ENCODE data around the gene SLC5A4.

SLC5A4 gene

GRCh38 chr22:32236970-32237369 is 18.2 kb downstream of the SLC5A4 start:
- Histone ChIP-seq H3K36me3 (ENCODE audit: control insufficient read depth, insufficient read depth, low read length) (no peaks in the 10 kb centered on the region), H3K27ac (ENCODE audit: insufficient read depth, low read depth, low read length, poor library complexity, severe bottlenecking) (no peak overlapping the region), H3K9me3 (ENCODE audit: control insufficient read depth, low read length) (no peaks in the 10 kb centered on the region), H3K27me3 (ENCODE audit: control insufficient read depth, insufficient read depth, low read length, poor library complexity, severe bottlenecking) (no peaks in the 10 kb centered on the region), H3K4me3 (ENCODE audit: insufficient read depth, low read depth, low read length) (no peak overlapping the region), H3K4me1 (ENCODE audit: control insufficient read depth, insufficient read depth, low read length) (no peaks in the 10 kb centered on the region)
- WGBS, 2 experiments: 81 to 83% methylated on average over 8 of the region's 8 CpGs

- H3K9me3 ChIP-seq (ENCODE audit: control insufficient read depth, low read length): no peaks in the 10 kb centered on the region
- H3K4me3 ChIP-seq (ENCODE audit: insufficient read depth, low read depth, low read length): no peak overlapping the region
- 93 to 96% methylated on average over 5 of the region's 5 CpGs for WGBS, 2 experiments
- H3K27me3 ChIP-seq (ENCODE audit: control insufficient read depth, insufficient read depth, low read length, poor library complexity, severe bottlenecking): no peaks in the 10 kb centered on the region
- H3K36me3 ChIP-seq (ENCODE audit: control insufficient read depth, insufficient read depth, low read length): no peaks in the 10 kb centered on the region
- no peak overlapping the region for H3K27ac ChIP-seq (ENCODE audit: insufficient read depth, low read depth, low read length, poor library complexity, severe bottlenecking)
- H3K4me1 ChIP-seq (ENCODE audit: control insufficient read depth, insufficient read depth, low read length): no peaks in the 10 kb centered on the region
Observed at GRCh38 chr22:32233091-32233490, 22.1 kb downstream of the SLC5A4 start.

GRCh38 chr22:32232191-32232830 is 22.8 kb downstream of the SLC5A4 start:
- Histone ChIP-seq H3K9me3 (ENCODE audit: control insufficient read depth, low read length) (no peaks in the 10 kb centered on the region), H3K4me1 (ENCODE audit: control insufficient read depth, insufficient read depth, low read length) (no peaks in the 10 kb centered on the region), H3K4me3 (ENCODE audit: insufficient read depth, low read depth, low read length) (no peak overlapping the region), H3K27me3 (ENCODE audit: control insufficient read depth, insufficient read depth, low read length, poor library complexity, severe bottlenecking) (no peaks in the 10 kb centered on the region), H3K27ac (ENCODE audit: insufficient read depth, low read depth, low read length, poor library complexity, severe bottlenecking) (no peak overlapping the region), H3K36me3 (ENCODE audit: control insufficient read depth, insufficient read depth, low read length) (no peaks in the 10 kb centered on the region)
- WGBS, 2 experiments: 92 to 94% methylated on average over 5 of the region's 5 CpGs

- WGBS, 2 experiments: 74 to 85% methylated on average over 7 of the region's 7 CpGs
- no peaks in the 10 kb centered on the region for H3K27me3 ChIP-seq (ENCODE audit: control insufficient read depth, insufficient read depth, low read length, poor library complexity, severe bottlenecking)
- H3K9me3 ChIP-seq (ENCODE audit: control insufficient read depth, low read length): no peaks in the 10 kb centered on the region
- H3K27ac ChIP-seq (ENCODE audit: insufficient read depth, low read depth, low read length, poor library complexity, severe bottlenecking): no peak overlapping the region
- H3K4me3 ChIP-seq (ENCODE audit: insufficient read depth, low read depth, low read length): no peak overlapping the region
- H3K4me1 ChIP-seq (ENCODE audit: control insufficient read depth, insufficient read depth, low read length): no peaks in the 10 kb centered on the region
- no peaks in the 10 kb centered on the region for H3K36me3 ChIP-seq (ENCODE audit: control insufficient read depth, insufficient read depth, low read length)
Observed at GRCh38 chr22:32226326-32227104, 28.6 kb downstream of the SLC5A4 start.

- H3K36me3 ChIP-seq (ENCODE audit: control insufficient read depth, insufficient read depth, low read length): no peaks in the 10 kb centered on the region
- no peaks in the 10 kb centered on the region for H3K9me3 ChIP-seq (ENCODE audit: control insufficient read depth, low read length)
- H3K27ac ChIP-seq (ENCODE audit: insufficient read depth, low read depth, low read length, poor library complexity, severe bottlenecking): no peak overlapping the region
- WGBS, 2 experiments: 100% methylated on average over 1 of the region's 1 CpG; no CpG with 5 or more reads in 1 of the 2 experiments
- no peaks in the 10 kb centered on the region for H3K27me3 ChIP-seq (ENCODE audit: control insufficient read depth, insufficient read depth, low read length, poor library complexity, severe bottlenecking)
- H3K4me1 ChIP-seq (ENCODE audit: control insufficient read depth, insufficient read depth, low read length): no peaks in the 10 kb centered on the region
- no peak overlapping the region for H3K4me3 ChIP-seq (ENCODE audit: insufficient read depth, low read depth, low read length)
Observed at GRCh38 chr22:32222991-32223390, 32.2 kb downstream of the SLC5A4 start.

- H3K27ac ChIP-seq (ENCODE audit: insufficient read depth, low read depth, low read length, poor library complexity, severe bottlenecking): no peak overlapping the region
- H3K9me3 ChIP-seq (ENCODE audit: control insufficient read depth, low read length): no peaks in the 10 kb centered on the region
- no peaks in the 10 kb centered on the region for H3K36me3 ChIP-seq (ENCODE audit: control insufficient read depth, insufficient read depth, low read length)
- 92 to 94% methylated on average over 3 of the region's 3 CpGs for WGBS, 2 experiments
- no peaks in the 10 kb centered on the region for H3K4me1 ChIP-seq (ENCODE audit: control insufficient read depth, insufficient read depth, low read length)
- H3K4me3 ChIP-seq (ENCODE audit: insufficient read depth, low read depth, low read length): no peak overlapping the region
- H3K27me3 ChIP-seq (ENCODE audit: control insufficient read depth, insufficient read depth, low read length, poor library complexity, severe bottlenecking): no peaks in the 10 kb centered on the region
Observed at GRCh38 chr22:32219026-32219425, 36.1 kb downstream of the SLC5A4 start.

GRCh38 chr22:32218470-32218869 is 36.7 kb downstream of the SLC5A4 start:
- WGBS, 2 experiments: 89 to 92% methylated on average over 6 of the region's 6 CpGs
- no peaks in the 10 kb centered on the region for H3K9me3 ChIP-seq (ENCODE audit: control insufficient read depth, low read length)
- H3K4me3 ChIP-seq (ENCODE audit: insufficient read depth, low read depth, low read length): no peak overlapping the region
- no peaks in the 10 kb centered on the region for H3K4me1 ChIP-seq (ENCODE audit: control insufficient read depth, insufficient read depth, low read length)
- H3K36me3 ChIP-seq (ENCODE audit: control insufficient read depth, insufficient read depth, low read length): no peaks in the 10 kb centered on the region
- H3K27me3 ChIP-seq (ENCODE audit: control insufficient read depth, insufficient read depth, low read length, poor library complexity, severe bottlenecking): no peaks in the 10 kb centered on the region
- H3K27ac ChIP-seq (ENCODE audit: insufficient read depth, low read depth, low read length, poor library complexity, severe bottlenecking): no peak overlapping the region

GRCh38 chr22:32217465-32217864 is 37.7 kb downstream of the SLC5A4 start:
- Histone ChIP-seq H3K9me3 (ENCODE audit: control insufficient read depth, low read length) (no peaks in the 10 kb centered on the region), H3K27me3 (ENCODE audit: control insufficient read depth, insufficient read depth, low read length, poor library complexity, severe bottlenecking) (no peaks in the 10 kb centered on the region), H3K4me1 (ENCODE audit: control insufficient read depth, insufficient read depth, low read length) (no peaks in the 10 kb centered on the region), H3K4me3 (ENCODE audit: insufficient read depth, low read depth, low read length) (no peak overlapping the region), H3K27ac (ENCODE audit: insufficient read depth, low read depth, low read length, poor library complexity, severe bottlenecking) (no peak overlapping the region), H3K36me3 (ENCODE audit: control insufficient read depth, insufficient read depth, low read length) (no peaks in the 10 kb centered on the region)
- 95 to 100% methylated on average over 2 of the region's 2 CpGs for WGBS, 2 experiments

GRCh38 chr22:32216911-32217310 is 38.2 kb downstream of the SLC5A4 start:
- no peaks in the 10 kb centered on the region for H3K9me3 ChIP-seq (ENCODE audit: control insufficient read depth, low read length)
- H3K36me3 ChIP-seq (ENCODE audit: control insufficient read depth, insufficient read depth, low read length): no peaks in the 10 kb centered on the region
- 88 to 90% methylated on average over 10 of the region's 10 CpGs for WGBS, 2 experiments
- no peaks in the 10 kb centered on the region for H3K27me3 ChIP-seq (ENCODE audit: control insufficient read depth, insufficient read depth, low read length, poor library complexity, severe bottlenecking)
- no peak overlapping the region for H3K27ac ChIP-seq (ENCODE audit: insufficient read depth, low read depth, low read length, poor library complexity, severe bottlenecking)
- H3K4me3 ChIP-seq (ENCODE audit: insufficient read depth, low read depth, low read length): no peak overlapping the region
- H3K4me1 ChIP-seq (ENCODE audit: control insufficient read depth, insufficient read depth, low read length): no peaks in the 10 kb centered on the region

- H3K36me3 ChIP-seq (ENCODE audit: control insufficient read depth, insufficient read depth, low read length): no peaks in the 10 kb centered on the region
- WGBS, 2 experiments: 93 to 94% methylated on average over 7 of the region's 7 CpGs
- H3K27me3 ChIP-seq (ENCODE audit: control insufficient read depth, insufficient read depth, low read length, poor library complexity, severe bottlenecking): peaks cover 3% of the 10 kb centered on the region
- no peaks in the 10 kb centered on the region for H3K9me3 ChIP-seq (ENCODE audit: control insufficient read depth, low read length)
- H3K27ac ChIP-seq (ENCODE audit: insufficient read depth, low read depth, low read length, poor library complexity, severe bottlenecking): no peak overlapping the region
- H3K4me1 ChIP-seq (ENCODE audit: control insufficient read depth, insufficient read depth, low read length): no peaks in the 10 kb centered on the region
- no peak overlapping the region for H3K4me3 ChIP-seq (ENCODE audit: insufficient read depth, low read depth, low read length)
Observed at GRCh38 chr22:32211011-32211410, 44.1 kb downstream of the SLC5A4 start.
